Epithelial cell of esophagus (primary cell): Measurements from ENCODE around the gene MAN2B1.

Experiments
- DNase-seq: peaks from one replicate; pipeline ENCODE4 v3.0.0; 2010; ENCODE audit warnings: low read depth
- H3K4me3 ChIP-seq: 2 replicates; pipeline ENCODE4 v1.5.1; 2011; ENCODE audit warnings: mild to moderate bottlenecking, low read length, control low read depth
- CTCF ChIP-seq: IDR thresholded peaks from 2 replicates; pipeline ENCODE4 v1.5.1; 2011; ENCODE audit warnings: low read depth, mild to moderate bottlenecking, low read length, control low read depth, inconsistent platforms; ENCODE audit not compliant: insufficient read depth; ENCODE audit errors: missing control alignments

Gene MAN2B1

GRCh38 chr19:12610540-12611360, 55.8 kb downstream of the MAN2B1 start, which contains the start of the genes ZNF490 and ZNF791:
TSS of gene ZNF490 (minus strand) at chr19:12610813. CDS start at chr19:12610680, 133 bp downstream.
TSS of gene ZNF791 (plus strand) at chr19:12610920. CDS start at chr19:12611080, 160 bp downstream.
- peak within 1 kb of the TSS; percentile 91 for H3K4me3 ChIP-seq
- DNase-seq = peak; percentile 98
- no peak for TF ChIP-seq CTCF

GRCh38 chr19:12607631-12608030, 58.9 kb downstream of the MAN2B1 start:
- H3K4me3 ChIP-seq = no peak overlapping the region
- no peak for TF ChIP-seq CTCF
- no peak for DNase-seq

- H3K4me3 ChIP-seq = no peak overlapping the region
- peak; percentile 59 for DNase-seq
- no peak for TF ChIP-seq CTCF
Observed at GRCh38 chr19:12606796-12607195, 59.7 kb downstream of the MAN2B1 start.

- TF ChIP-seq CTCF = no peak
- no peak overlapping the region for H3K4me3 ChIP-seq
- no peak for DNase-seq
Observed at GRCh38 chr19:12603714-12604113, 62.8 kb downstream of the MAN2B1 start.

- no peak for DNase-seq
- no peak for TF ChIP-seq CTCF
- H3K4me3 ChIP-seq = no peak overlapping the region
Observed at GRCh38 chr19:12597594-12597993, 68.9 kb downstream of the MAN2B1 start.

GRCh38 chr19:12596927-12597548, 69.5 kb downstream of the MAN2B1 start:
- TF ChIP-seq CTCF = no peak
- no peak overlapping the region for H3K4me3 ChIP-seq
- DNase-seq = no peak
